Hepatocyte (in vitro differentiated cells): Measurements from ENCODE around the gene PPFIA2. TPM values are rescaled to one million over a fixed set of nuclear protein-coding genes. Genes with fewer than 3 reads are reported as not detected.

Experiments used
- DNase-seq: peaks from one replicate; pipeline ENCODE4 v3.0.0-alpha.2; 2016; ENCODE audit warnings: low spot score
- H2AFZ ChIP-seq: fragments of 200-600 bp; sonication (generic); 2 replicates; pipeline ENCODE4 v1.6.0; 2016; ENCODE audit warnings: antibody characterized with exemption, mild to moderate bottlenecking
- H3K27ac ChIP-seq: fragments of 200-600 bp; sonication (generic); 2 replicates; pipeline ENCODE4 v1.5.1; 2016; ENCODE audit warnings: mild to moderate bottlenecking
- H3K27me3 ChIP-seq: fragments of 200-600 bp; sonication (generic); 2 replicates; pipeline ENCODE4 v1.6.1; 2016
- H3K36me3 ChIP-seq: fragments of 200-600 bp; sonication (generic); replicated peaks from 2 replicates; pipeline ENCODE4 v1.5.1; 2016; ENCODE audit warnings: low read depth; ENCODE audit not compliant: insufficient read depth
- H3K4me1 ChIP-seq: fragments of 200-600 bp; sonication (generic); 2 replicates; pipeline ENCODE4 v1.5.1; 2016; ENCODE audit warnings: mild to moderate bottlenecking, moderate library complexity; ENCODE audit not compliant: insufficient read depth
- H3K4me2 ChIP-seq: fragments of 200-600 bp; sonication (generic); 2 replicates; pipeline ENCODE4 v1.6.0; 2016
- H3K4me3 ChIP-seq: fragments of 200-600 bp; sonication (generic); 2 replicates; pipeline ENCODE4 v1.5.1; 2016; ENCODE audit warnings: mild to moderate bottlenecking
- H3K79me2 ChIP-seq: fragments of 200-600 bp; sonication (generic); 2 replicates; pipeline ENCODE4 v1.6.0; 2017; ENCODE audit warnings: mild to moderate bottlenecking
- H3K9me2 ChIP-seq: fragments of 200-600 bp; sonication (generic); replicated peaks from 2 replicates; pipeline ENCODE4 v1.6.0; 2017; ENCODE audit warnings: mild to moderate bottlenecking; ENCODE audit not compliant: insufficient read depth
- H3K9me3 ChIP-seq: fragments of 200-600 bp; sonication (generic); 2 replicates; pipeline ENCODE4 v1.5.1; 2016; ENCODE audit warnings: low read depth, mild to moderate bottlenecking
- H4K20me1 ChIP-seq: fragments of 200-600 bp; sonication (generic); 2 replicates; pipeline ENCODE4 v1.6.0; 2016; ENCODE audit warnings: mild to moderate bottlenecking; ENCODE audit not compliant: insufficient read depth, poor library complexity, severe bottlenecking
- CTCF ChIP-seq: fragments of 200-600 bp; sonication (generic); IDR thresholded peaks from 2 replicates; pipeline ENCODE4 v1.5.1; 2016; ENCODE audit warnings: antibody characterized with exemption, mild to moderate bottlenecking; ENCODE audit not compliant: poor library complexity
- EZH2 ChIP-seq: fragments of 200-600 bp; sonication (generic); IDR thresholded peaks from 2 replicates; pipeline ENCODE4 v1.6.1; 2016; ENCODE audit warnings: antibody characterized with exemption, mild to moderate bottlenecking, borderline replicate concordance
- EZH2phosphoT487 ChIP-seq: fragments of 200-600 bp; sonication (generic); IDR thresholded peaks from one replicate; pipeline ENCODE4 v1.6.1; 2018; ENCODE audit warnings: antibody characterized with exemption, mild to moderate bottlenecking, low read depth, moderate library complexity; ENCODE audit not compliant: unreplicated experiment, severe bottlenecking
- WGBS: methylation state at CpG from one replicate; pipeline ENCODE4 v1.1.6; 2016; ENCODE audit warnings: low lambda C conversion rate; ENCODE audit errors: missing lambda C conversion rate; 5-methylcytosine and 5-hydroxymethylcytosine counted together
- polyA plus RNA-seq: library from polyadenylated mRNA; unstranded; fragments of >200 nt; fragmentation: Nextera tagmentation; extraction: Ambion mirVana; gene quantifications from 2 replicates; pipeline ENCODE4 v1.2.1, GENCODE V29; 2016
- total RNA-seq: library from RNA; depleted of rRNA; stranded (reverse); fragments of >200 nt; gene quantifications from 2 replicates; pipeline ENCODE4 v1.2.3, GENCODE V29; 2014

The PPFIA2 gene
- total and polyA plus RNA-seq, 2 experiments from 2014 or later: 1.2 TPM; not detected in 1

- Histone ChIP-seq H3K79me2 (no peaks in the 10 kb centered on the region), H3K36me3 (no peaks in the 10 kb centered on the region), H3K9me2 (no peaks in the 10 kb centered on the region), H2AFZ (no peak overlapping the region), H3K27me3 (no peaks in the 10 kb centered on the region), H3K4me3 (no peak overlapping the region), H4K20me1 (no peaks in the 10 kb centered on the region), H3K27ac (no peak overlapping the region), H3K9me3 (no peaks in the 10 kb centered on the region), H3K4me2 (no peak overlapping the region), H3K4me1 (no peaks in the 10 kb centered on the region)
- TF ChIP-seq EZH2 (no peak), CTCF (no peak), EZH2phosphoT487 (no peak)
- DNase-seq: no peak
- WGBS: 85% methylated on average over 8 of the region's 8 CpGs
Observed at GRCh38 chr12:81274637-81275529, 484.3 kb downstream of the PPFIA2 start.

GRCh38 chr12:81270385-81270784 is 488.8 kb downstream of the PPFIA2 start:
- WGBS: 95% methylated on average over 5 of the region's 5 CpGs
- Histone ChIP-seq H3K4me1 (no peaks in the 10 kb centered on the region), H3K9me2 (no peaks in the 10 kb centered on the region), H3K36me3 (no peaks in the 10 kb centered on the region), H4K20me1 (no peaks in the 10 kb centered on the region), H3K9me3 (no peaks in the 10 kb centered on the region), H3K27ac (no peak overlapping the region), H2AFZ (no peak overlapping the region), H3K4me3 (no peak overlapping the region), H3K27me3 (no peaks in the 10 kb centered on the region), H3K4me2 (no peak overlapping the region), H3K79me2 (no peaks in the 10 kb centered on the region)
- DNase-seq: no peak
- no peak for TF ChIP-seq EZH2phosphoT487
- TF ChIP-seq CTCF: no peak
- TF ChIP-seq EZH2: no peak

GRCh38 chr12:81263072-81263471 is 496.1 kb downstream of the PPFIA2 start:
- no peak overlapping the region for H3K4me2 ChIP-seq
- no peak for DNase-seq
- H3K9me2 ChIP-seq: no peaks in the 10 kb centered on the region
- no peaks in the 10 kb centered on the region for H4K20me1 ChIP-seq
- 78% methylated on average over 2 of the region's 2 CpGs for WGBS
- H3K4me3 ChIP-seq: no peak overlapping the region
- no peaks in the 10 kb centered on the region for H3K36me3 ChIP-seq
- H2AFZ ChIP-seq: no peak overlapping the region
- H3K9me3 ChIP-seq: no peaks in the 10 kb centered on the region
- H3K79me2 ChIP-seq: no peaks in the 10 kb centered on the region
- TF ChIP-seq CTCF (no peak), EZH2 (no peak), EZH2phosphoT487 (no peak)
- H3K27ac ChIP-seq: no peak overlapping the region
- H3K4me1 ChIP-seq: no peaks in the 10 kb centered on the region
- no peaks in the 10 kb centered on the region for H3K27me3 ChIP-seq
